HepG2 (cell line): ENCODE data around the gene BIRC7.

ENCODE experiments used
- CTCF ChIP-seq: sonication (generic); formaldehyde crosslinking; IDR thresholded peaks from 2 replicates; pipeline ENCODE4 v1.5.0; 2020; ENCODE audit warnings: mild to moderate bottlenecking, missing genetic modification reagents, moderate library complexity
- FOXM1 ChIP-seq: sonication (generic); formaldehyde crosslinking; IDR thresholded peaks from 2 replicates; pipeline ENCODE4 v1.5.0; 2020; ENCODE audit warnings: missing genetic modification reagents
- POLR2A ChIP-seq, 2 experiments: IDR thresholded peaks; 2 replicates each; pipeline ENCODE4 v1.6.1; 2011; ENCODE audit warnings: low read depth in 2 of 2, low read length in 2 of 2, mild to moderate bottlenecking in 1 of 2, moderate library complexity in 1 of 2; ENCODE audit not compliant: insufficient read depth in 1 of 2
- USF2 ChIP-seq, 2 experiments: sonication (generic) in 1 of 2; formaldehyde crosslinking in 1 of 2; IDR thresholded peaks; 2 replicates each; pipeline versions ENCODE4 v1.5.1 to v1.6.1; 2011 to 2020; ENCODE audit warnings: borderline replicate concordance in 1 of 2, low read depth in 1 of 2, low read length in 1 of 2, mild to moderate bottlenecking in 1 of 2, missing genetic modification reagents in 1 of 2, moderate library complexity in 1 of 2
- ZBTB49 ChIP-seq: sonication (generic); formaldehyde crosslinking; IDR thresholded peaks from 2 replicates; pipeline ENCODE4 v1.4.0; 2020; ENCODE audit warnings: missing genetic modification reagents, borderline replicate concordance
- ZNF547 ChIP-seq: sonication (generic); formaldehyde crosslinking; IDR thresholded peaks from 2 replicates; pipeline ENCODE4 v1.5.1; 2020; ENCODE audit warnings: mild to moderate bottlenecking, missing genetic modification reagents
- ZNF784 ChIP-seq: sonication (generic); formaldehyde crosslinking; IDR thresholded peaks from 2 replicates; pipeline ENCODE4 v1.5.1; 2020; ENCODE audit warnings: missing genetic modification reagents, mild to moderate bottlenecking, borderline replicate concordance

- TF ChIP-seq USF2 (IDR thresholded peaks at IDR 0.05; ENCODE audit: low read depth, low read length) = no peak
- TF ChIP-seq USF2 (CRISPR knock-in tag; IDR thresholded peaks at IDR 0.05; ENCODE audit: borderline replicate concordance) = no peak
- no peak for TF ChIP-seq CTCF
- TF ChIP-seq ZNF784 (CRISPR knock-in tag) = no peak
- TF ChIP-seq ZBTB49 (CRISPR knock-in tag) = no peak
- 0 out of 4 replicates have a peak, but pooled peaks of 1 of the 2 experiments have one; percentile 29 for TF ChIP-seq POLR2A (IDR thresholded peaks at IDR 0.05; ENCODE audit: insufficient read depth in 1 of 2, low read depth in 2 of 2, low read length in 2 of 2)
- no peak for TF ChIP-seq ZNF547
- 0 out of 2 replicates have a peak, but pooled peaks have one; percentile 14 for TF ChIP-seq FOXM1 (CRISPR knock-in tag)
These were observed 48.8 kb downstream of the BIRC7 start for GRCh38 chr20:63284544-63284949.
